ENCODE data around the gene COMT. TPM values are rescaled to one million over a fixed set of nuclear protein-coding genes. Genes with fewer than 3 reads are reported as not detected.
A peak's percentile ranks its signal among the peaks of the same experiment; 100 is the strongest.

Gene COMT
- total and polyA plus RNA-seq, 9 of the 15 experiments (the other 6 are each of a cell fraction or from before 2014, with no cell fraction given): 12.5 to 351 (median 155) TPM

DNA sequence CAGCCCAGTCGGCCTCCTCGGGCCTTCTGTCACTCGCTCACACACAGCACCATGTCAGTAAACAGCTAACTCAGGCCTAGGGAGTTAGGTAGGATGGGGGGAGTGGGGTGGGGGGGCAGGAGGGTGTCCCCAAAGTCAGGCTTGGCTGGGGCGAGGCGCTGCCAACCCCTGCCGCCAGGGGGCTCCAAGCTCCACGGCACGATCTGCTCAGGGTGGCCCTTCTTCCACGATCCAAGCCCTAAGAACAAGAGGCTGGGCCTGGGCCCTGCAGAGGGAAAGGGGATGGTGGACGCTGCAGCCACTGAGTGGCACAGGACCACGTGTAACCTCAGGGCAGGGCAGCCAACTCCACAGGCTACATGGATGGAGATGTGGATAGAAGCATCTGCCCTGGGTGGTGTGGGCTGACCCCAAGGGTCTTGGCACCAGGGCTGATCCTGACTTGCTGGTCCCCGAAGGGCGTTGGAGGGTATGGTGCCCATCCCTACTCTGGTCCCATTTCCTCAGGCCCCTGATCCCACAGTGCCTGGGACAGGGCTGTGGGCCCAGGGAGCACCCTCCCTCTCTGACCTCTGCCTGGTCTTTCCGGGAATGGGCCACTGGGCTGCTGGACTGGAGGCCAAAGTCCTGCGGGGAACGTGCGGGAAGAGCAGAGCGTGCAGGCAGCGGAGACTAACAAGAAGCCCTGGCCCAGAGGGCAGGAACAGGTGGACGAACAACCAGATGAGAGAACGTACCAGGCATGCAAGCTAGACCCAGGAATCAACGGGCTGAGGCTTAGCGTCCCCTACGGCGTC is 29.1 kb downstream of the COMT start (continued):
- TF ChIP-seq FUS (optimal IDR thresholded peaks at IDR 0.05; ENCODE audit: low read depth, low read length) (no peak), KLF6 (CRISPR knock-in tag; IDR thresholded peaks at IDR 0.05; ENCODE audit: borderline replicate concordance) (no peak; the same call in 1 of the 2 replicates), CBX1 (IDR thresholded peaks at IDR 0.05; ENCODE audit: low read depth) (peak; percentile 18), PTTG1 (tag; IDR thresholded peaks at IDR 0.05; ENCODE audit: low read depth) (no peak), TRIM24 (IDR thresholded peaks at IDR 0.05) (no peak), KLF16 (IDR thresholded peaks at IDR 0.05) (peak; percentile 61; the same call in 1 of the 2 replicates), DIDO1 (tag; IDR thresholded peaks at IDR 0.05; ENCODE audit: low read depth) (no peak), ZNF717 (CRISPR knock-in tag; IDR thresholded peaks at IDR 0.05) (peak; percentile 87), TCF3 (CRISPR knock-in tag; IDR thresholded peaks at IDR 0.05) (no peak), BACH1 (tag; IDR thresholded peaks at IDR 0.05) (no peak), BRD4 (IDR thresholded peaks at IDR 0.05) (no peak), ZNF3 (CRISPR knock-in tag; IDR thresholded peaks at IDR 0.05) (no peak), ZNF41 (CRISPR knock-in tag; conservative IDR thresholded peaks at IDR 0.05) (0 out of 2 replicates have a peak, but pooled peaks have one; percentile 65), FIP1L1 (IDR thresholded peaks at IDR 0.05; ENCODE audit: low read depth, low read length, poor library complexity, severe bottlenecking) (no peak), KDM4B (IDR thresholded peaks at IDR 0.05; ENCODE audit: borderline replicate concordance in 2 of 2, low read depth in 1 of 2) (0 out of 4 replicates have a peak, but pooled peaks of 1 of the 2 experiments have one; percentile 42), MCM3 (IDR thresholded peaks at IDR 0.05) (no peak), POLR3A (IDR thresholded peaks at IDR 0.05; ENCODE audit: borderline replicate concordance, extremely low read depth, insufficient read depth, insufficient read length) (no peak), ZBED1 (IDR thresholded peaks at IDR 0.05) (no peak), SMARCA4 (IDR thresholded peaks at IDR 0.05) (no peak), POLR2B (IDR thresholded peaks at IDR 0.05; ENCODE audit: low read depth, partially characterized antibody) (peak; percentile 79), POLR2AphosphoS5 (IDR thresholded peaks at IDR 0.05; ENCODE audit: control insufficient read depth, insufficient read depth, low read depth, low read length) (peak; percentile 59)
- TF ChIP-seq, protein P1, sequence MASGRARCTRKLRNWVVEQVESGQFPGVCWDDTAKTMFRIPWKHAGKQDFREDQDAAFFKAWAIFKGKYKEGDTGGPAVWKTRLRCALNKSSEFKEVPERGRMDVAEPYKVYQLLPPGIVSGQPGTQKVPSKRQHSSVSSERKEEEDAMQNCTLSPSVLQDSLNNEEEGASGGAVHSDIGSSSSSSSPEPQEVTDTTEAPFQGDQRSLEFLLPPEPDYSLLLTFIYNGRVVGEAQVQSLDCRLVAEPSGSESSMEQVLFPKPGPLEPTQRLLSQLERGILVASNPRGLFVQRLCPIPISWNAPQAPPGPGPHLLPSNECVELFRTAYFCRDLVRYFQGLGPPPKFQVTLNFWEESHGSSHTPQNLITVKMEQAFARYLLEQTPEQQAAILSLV (tag; IDR thresholded peaks at IDR 0.05): no peak
- TF ChIP-seq, protein P2, sequence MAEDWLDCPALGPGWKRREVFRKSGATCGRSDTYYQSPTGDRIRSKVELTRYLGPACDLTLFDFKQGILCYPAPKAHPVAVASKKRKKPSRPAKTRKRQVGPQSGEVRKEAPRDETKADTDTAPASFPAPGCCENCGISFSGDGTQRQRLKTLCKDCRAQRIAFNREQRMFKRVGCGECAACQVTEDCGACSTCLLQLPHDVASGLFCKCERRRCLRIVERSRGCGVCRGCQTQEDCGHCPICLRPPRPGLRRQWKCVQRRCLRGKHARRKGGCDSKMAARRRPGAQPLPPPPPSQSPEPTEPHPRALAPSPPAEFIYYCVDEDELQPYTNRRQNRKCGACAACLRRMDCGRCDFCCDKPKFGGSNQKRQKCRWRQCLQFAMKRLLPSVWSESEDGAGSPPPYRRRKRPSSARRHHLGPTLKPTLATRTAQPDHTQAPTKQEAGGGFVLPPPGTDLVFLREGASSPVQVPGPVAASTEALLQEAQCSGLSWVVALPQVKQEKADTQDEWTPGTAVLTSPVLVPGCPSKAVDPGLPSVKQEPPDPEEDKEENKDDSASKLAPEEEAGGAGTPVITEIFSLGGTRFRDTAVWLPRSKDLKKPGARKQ (CRISPR knock-in tag; IDR thresholded peaks at IDR 0.05): no peak
- TF ChIP-seq, protein P3, sequence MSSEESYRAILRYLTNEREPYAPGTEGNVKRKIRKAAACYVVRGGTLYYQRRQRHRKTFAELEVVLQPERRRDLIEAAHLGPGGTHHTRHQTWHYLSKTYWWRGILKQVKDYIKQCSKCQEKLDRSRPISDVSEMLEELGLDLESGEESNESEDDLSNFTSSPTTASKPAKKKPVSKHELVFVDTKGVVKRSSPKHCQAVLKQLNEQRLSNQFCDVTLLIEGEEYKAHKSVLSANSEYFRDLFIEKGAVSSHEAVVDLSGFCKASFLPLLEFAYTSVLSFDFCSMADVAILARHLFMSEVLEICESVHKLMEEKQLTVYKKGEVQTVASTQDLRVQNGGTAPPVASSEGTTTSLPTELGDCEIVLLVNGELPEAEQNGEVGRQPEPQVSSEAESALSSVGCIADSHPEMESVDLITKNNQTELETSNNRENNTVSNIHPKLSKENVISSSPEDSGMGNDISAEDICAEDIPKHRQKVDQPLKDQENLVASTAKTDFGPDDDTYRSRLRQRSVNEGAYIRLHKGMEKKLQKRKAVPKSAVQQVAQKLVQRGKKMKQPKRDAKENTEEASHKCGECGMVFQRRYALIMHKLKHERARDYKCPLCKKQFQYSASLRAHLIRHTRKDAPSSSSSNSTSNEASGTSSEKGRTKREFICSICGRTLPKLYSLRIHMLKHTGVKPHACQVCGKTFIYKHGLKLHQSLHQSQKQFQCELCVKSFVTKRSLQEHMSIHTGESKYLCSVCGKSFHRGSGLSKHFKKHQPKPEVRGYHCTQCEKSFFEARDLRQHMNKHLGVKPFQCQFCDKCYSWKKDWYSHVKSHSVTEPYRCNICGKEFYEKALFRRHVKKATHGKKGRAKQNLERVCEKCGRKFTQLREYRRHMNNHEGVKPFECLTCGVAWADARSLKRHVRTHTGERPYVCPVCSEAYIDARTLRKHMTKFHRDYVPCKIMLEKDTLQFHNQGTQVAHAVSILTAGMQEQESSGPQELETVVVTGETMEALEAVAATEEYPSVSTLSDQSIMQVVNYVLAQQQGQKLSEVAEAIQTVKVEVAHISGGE (CRISPR knock-in tag; IDR thresholded peaks at IDR 0.05): no peak
